ENCODE results near the gene SDF4.

The SDF4 gene

DNA sequence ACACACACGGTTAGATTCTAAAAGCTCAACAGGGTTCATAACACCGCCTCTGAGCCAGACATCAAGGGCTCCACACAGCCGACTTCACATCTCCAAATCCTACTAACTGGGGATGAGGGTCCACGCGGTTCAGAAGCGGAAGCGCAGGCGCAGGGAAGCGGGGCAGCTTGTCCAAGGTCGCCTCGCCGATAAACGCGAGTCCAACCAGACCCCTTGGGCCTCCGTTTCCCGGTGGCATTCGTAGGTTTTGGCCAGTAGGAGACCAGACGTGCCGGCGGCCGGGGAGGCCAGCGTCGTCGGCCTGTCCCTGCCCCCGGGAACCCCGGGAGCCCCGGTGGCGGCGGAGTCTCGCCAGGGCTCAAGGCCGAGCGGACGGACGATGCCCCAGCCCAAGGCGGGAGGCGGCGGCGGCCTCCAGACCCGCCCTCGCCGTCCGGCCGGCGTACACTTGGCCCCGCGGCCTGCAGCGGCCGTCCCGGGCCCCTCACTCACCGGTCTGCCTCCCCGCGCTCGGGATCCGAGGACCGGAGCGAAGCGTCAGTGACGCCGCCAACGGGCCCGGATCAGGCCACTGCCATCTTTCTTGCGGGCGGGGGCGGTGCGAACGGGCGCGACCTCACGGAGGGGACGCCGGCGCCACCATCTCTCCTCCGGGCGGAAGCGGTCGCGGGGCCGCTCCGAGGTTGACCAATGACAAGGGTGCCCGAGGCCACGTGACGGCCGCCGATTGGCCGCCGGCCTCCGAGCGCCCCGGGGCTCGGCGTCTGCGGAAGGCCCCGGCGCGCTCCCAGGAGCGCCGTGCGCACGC lies at the start of gene SDF4:
Gene SDF4, minus strand, starts transcription at position 602 of the 808 bp plus-strand sequence. CDS start 3,229 bp downstream, outside the sequence.
- DNase-seq (ENCODE audit: low spot score), result peak; percentile 95

DNA sequence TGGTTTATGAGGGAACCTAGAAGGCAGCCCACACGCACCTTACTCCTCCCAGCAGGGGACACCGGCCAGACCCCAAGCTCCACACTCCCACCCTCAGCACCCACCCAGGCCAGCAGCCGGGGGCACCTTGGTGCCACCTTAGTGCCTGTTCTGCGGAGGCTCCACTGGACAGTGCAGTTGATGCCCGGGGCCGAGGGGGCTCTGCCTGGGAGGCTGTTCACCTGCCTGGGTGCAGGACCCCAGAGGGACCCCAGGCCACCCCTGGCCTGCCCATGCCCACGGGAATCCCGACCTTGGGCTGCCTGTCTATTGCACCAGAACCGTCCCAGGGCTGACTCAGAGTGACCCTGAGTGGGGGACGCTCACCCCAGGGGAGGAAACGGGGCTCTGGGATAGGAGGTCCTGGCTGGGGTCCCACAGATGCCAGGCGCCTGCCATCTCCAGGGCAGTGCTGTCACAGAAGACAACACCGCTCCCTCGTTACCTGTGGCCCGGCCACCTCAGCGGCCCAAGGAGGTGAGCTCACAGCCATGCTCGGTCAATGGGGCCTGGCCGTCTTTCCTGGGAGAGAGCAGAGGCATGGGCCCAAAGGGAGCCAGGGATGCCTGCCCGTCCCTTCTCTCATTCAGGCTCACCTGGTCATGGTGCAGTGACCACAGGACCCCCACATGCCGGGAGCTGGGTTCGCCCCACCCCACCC lies 49.1 kb upstream of the SDF4 start:
- no peak for DNase-seq (ENCODE audit: low spot score)

- DNase-seq (ENCODE audit: low spot score), result no peak
These were observed 47.2 kb upstream of the SDF4 start for GRCh38 chr1:1279028-1279427.

DNA sequence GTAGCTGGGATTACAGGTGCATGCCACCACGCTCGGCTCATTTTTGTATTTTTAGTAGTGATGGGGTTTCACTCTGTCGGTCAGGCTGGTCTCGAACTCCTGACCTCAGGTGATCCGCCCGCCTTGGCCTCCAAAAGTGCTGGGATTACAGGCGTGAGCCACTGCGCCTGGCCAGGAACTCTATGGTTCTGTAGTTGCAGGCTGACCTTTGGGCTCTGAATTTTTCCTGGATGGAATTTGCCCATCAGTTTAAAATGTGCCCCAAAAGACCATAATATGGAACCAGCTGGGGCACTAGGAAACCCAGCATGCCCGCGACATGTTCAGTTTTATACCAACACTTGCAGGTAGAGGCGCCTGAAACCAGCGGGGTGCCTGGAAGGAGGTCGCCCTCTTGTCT lies 46.8 kb upstream of the SDF4 start:
- DNase-seq (ENCODE audit: low spot score), result no peak

GRCh38 chr1:1275836-1276235 lies 44.0 kb upstream of the SDF4 start:
- DNase-seq (ENCODE audit: low spot score), result no peak

DNA sequence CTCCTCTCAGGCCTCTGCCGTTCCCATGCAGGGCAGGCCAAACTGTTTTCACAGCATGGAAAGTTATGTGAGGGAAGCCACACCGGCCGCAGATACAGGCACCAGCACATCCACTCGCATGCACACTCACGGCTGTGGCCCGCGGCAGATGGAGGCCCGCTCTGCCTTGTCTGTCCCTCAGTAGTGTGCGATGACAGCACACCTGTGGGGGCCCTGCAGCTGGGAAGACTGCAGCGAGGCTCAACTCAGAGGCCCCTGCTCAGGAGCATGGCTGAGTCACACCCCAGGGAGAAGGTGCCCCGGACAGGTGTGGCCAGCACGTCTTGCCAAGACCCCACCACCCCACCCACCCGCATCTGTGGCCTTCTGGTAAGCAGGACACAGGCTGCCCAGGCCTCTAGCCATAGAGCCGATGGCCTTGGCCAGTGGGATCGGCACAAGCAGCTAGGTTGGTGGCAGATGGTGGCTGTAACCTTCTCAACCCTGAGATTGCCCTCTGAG lies 43.2 kb upstream of the SDF4 start:
- DNase-seq (ENCODE audit: low spot score), result no peak

DNA sequence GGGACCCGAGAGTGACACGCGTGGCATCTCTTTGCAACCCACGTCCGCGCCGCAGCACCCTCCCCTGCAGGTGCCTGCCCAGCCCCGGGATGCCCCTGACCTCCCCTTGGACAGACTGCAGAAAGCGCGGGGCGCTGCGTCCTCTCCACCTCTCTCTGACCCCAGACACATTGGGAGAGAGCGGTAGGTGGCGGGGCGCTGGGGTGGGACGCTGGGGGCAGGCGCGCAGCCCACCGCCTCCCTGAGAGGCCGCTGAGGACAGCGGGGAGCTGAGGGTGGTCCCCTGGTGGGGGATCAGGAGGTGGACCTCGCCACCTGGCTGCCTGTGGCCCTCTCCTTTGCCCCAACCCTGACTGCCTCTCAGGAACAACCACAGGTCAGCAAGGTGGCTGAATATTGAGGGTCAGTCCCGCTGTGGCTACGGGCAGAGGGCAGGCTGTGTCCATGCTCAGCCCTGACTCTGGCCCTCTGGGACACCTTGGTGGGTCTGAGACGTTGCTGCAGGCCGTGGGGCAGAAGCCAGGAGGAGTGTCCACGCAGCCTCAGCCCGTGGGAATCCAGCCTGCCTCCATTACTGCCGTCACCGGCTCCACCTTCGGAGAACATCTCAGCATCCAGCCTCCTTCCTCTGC lies 42.6 kb upstream of the SDF4 start:
- DNase-seq (ENCODE audit: low spot score), result no peak

DNA sequence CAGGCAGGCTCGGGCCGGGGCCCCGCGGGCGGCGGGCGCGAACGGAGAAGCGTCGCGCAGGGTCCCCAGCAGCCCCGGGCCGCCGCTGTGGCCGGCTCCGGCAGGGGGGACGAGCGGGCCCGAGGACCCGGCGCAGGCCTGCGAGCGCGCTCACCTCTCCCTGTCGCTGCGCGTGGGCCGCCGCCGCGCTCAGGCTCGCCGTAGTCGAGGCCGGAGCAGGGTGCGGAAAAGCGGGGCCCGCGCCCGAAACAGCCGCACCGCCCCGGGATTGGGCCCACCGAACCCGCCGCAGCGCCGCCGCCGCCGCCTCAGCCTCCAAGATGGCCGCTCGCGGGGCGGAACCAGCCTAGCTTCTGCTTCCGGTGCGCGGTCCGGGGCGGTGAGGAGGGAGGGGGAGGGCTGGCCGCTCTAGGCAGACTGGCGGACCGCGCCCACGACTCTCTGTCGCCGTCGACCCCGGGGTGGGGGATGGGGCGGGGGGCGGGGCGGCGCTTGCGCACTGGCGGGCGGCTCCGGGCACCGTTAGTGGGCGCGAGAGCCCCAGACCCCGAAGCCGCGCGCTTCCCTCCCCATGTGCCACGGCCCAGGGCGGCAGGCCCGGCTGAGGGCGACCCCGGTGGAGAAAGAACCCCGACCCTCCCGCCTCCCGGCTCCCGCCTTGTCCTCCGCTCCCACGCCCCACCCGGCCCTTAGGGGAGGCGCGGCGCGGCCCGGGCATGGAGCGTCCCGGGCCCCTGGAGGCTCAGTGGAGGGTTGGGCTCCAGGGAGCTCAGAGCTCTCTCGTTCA lies 41.9 kb upstream of the SDF4 start, which contains the start of gene UBE2J2:
Gene UBE2J2, minus strand, starts transcription at position 343 of the 787 bp plus-strand sequence. CDS start 5,862 bp downstream, outside the sequence.
- peak; percentile 84 for DNase-seq (ENCODE audit: low spot score)

GRCh38 chr1:1273209-1273511 lies 41.4 kb upstream of the SDF4 start:
- no peak for DNase-seq (ENCODE audit: low spot score)

GRCh38 chr1:1272341-1273208 lies 40.8 kb upstream of the SDF4 start:
- peak; percentile 72 for DNase-seq (ENCODE audit: low spot score)

GRCh38 chr1:1270813-1271212 lies 39.0 kb upstream of the SDF4 start:
- no peak for DNase-seq (ENCODE audit: low spot score)

GRCh38 chr1:1268284-1268682 lies 36.5 kb upstream of the SDF4 start:
- no peak for DNase-seq (ENCODE audit: low spot score)

DNA sequence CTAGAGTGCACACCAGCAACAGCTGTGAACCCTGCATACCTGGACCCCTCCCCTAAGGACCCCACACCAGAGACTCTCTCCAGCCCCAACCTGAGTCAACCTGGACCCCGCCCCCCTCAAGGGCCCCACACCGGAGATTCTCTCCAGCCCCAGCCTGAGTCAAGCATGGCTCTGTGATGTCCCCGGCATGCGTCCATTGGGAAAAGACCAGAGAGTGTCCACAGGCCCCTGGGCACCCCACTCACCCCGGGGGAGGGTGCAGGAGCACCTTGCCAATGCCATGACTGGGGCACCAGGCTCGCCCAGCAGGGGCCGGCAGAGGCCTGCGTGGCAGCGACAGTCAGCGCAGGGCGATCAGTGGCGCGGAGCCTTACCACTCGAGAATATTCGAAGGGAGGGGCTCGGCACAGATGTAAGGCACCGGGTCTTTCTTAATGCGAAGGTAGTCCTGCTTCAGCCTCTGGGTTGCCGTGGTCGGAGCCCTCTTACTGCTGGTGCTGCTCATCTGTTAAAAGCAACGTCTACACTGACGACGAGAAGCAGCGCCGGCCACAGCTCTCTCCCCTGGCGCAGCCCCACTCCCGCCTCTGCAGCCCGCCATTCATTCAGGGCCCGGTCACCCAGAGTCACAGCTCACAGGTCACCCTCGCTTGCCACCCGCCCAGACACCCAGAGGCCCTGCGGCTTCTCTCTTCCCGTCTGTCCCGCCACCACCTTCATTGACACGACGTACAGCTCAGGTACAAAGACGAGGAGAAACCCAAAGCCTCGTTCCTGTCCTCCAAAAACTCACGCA lies 35.9 kb upstream of the SDF4 start:
- no peak for DNase-seq (ENCODE audit: low spot score)

DNA sequence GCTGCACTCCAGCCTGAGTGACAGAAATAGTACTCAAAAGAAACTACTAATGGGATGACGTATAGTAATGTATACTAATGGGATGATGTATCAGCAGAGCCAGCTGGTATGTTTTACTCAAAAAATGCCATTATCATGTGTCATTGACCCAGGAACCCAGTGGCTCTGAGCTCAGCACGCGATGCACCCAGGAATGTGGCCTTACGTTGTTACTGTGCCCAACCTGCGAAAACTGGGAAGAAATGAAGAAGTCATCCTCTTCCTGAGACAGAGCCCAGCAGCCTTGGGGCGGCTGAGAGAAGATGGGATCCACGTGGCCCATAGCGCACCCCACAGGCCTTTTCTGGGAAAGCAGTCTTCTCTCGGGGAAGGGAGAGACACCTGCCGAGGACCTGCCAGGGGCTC lies 33.1 kb upstream of the SDF4 start:
- peak; percentile 47 for DNase-seq (ENCODE audit: low spot score)

GRCh38 chr1:1264026-1264425 lies 32.2 kb upstream of the SDF4 start:
- DNase-seq (ENCODE audit: low spot score), result no peak

GRCh38 chr1:1262758-1263157 lies 31.0 kb upstream of the SDF4 start:
- DNase-seq (ENCODE audit: low spot score), result no peak

- no peak for DNase-seq (ENCODE audit: low spot score)
These were observed 30.3 kb upstream of the SDF4 start for GRCh38 chr1:1262071-1262470.

- DNase-seq (ENCODE audit: low spot score), result peak; percentile 48
These were observed 29.2 kb upstream of the SDF4 start for GRCh38 chr1:1260843-1261560.

DNA sequence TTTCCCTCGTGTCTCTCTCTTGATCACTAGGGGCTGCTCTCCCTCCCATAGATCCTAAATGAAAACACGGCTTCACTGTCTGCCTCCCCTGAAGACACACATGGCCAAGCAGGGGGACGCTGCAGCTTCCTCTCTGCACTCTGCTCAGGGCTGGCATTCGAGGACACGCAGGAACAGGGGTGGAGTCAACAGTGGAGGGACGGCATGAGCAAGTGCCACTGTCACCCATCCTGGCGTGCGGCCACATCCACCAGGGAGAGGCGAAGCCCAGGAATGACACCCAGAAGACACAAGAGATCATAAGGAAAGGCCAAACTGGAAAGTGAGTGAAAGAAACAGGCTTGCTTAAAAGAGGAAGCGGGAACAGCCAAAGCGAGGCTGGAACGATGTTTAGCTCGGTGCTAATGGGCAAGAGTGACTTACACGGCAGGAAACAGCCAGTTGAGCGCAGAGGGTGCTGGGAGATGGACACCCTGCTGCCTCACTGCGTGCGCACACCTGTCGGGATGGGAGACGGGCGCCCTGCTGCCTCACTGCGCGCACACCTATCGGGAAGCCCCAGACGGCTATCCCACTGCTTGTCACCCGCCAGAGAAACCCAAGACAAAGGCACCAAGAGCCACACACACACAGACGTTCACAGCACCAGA lies 28.3 kb upstream of the SDF4 start:
- DNase-seq (ENCODE audit: low spot score), result no peak

Data from kidney capillary endothelial cell (primary cell).